HCT116 (cell line): ENCODE data around the gene DDX10. TPM values are rescaled to one million over a fixed set of nuclear protein-coding genes. Genes with fewer than 3 reads are reported as not detected.

ENCODE experiments used
- ATAC-seq: fragments of 200-7000 bp; cut with Tn5 transposase; 2 replicates; pipeline ENCODE4 v1.9.1; 2020; ENCODE audit warnings: mild to moderate bottlenecking, moderate library complexity
- BruUV-seq: library from RNA; stranded (reverse); fragments of 400-500 nt; replicated peaks from 2 replicates; lab custom pipeline; 2021; lab: Mats Ljungman, UMichigan
- CTCF ChIA-PET: fragments of 300-600 bp; sonication (Branson Sonifier 250); formaldehyde crosslinking; loops from one replicate; lab custom pipeline; 2021; ENCODE audit warnings: antibody characterized with exemption; lab: Charles Lee
- POLR2A ChIA-PET: fragments of 300-600, 350-600 bp; sonication (Branson Sonifier 250); formaldehyde crosslinking; loops from one replicate; lab custom pipeline; 2021; ENCODE audit warnings: antibody characterized with exemption; lab: Charles Lee
- RAD21 ChIA-PET, 2 experiments: fragments of 300-600 bp; sonication (Branson Sonifier 250); formaldehyde crosslinking; loops; one replicate each; lab custom pipeline; 2023; ENCODE audit warnings: low total read pairs in 2 of 2; ENCODE audit not compliant: uncharacterized antibody in 2 of 2, unreplicated experiment in 2 of 2, low non-redundant PET in 1 of 2; lab: Charles Lee
- DNase-seq: peaks from one replicate; pipeline ENCODE4 v3.0.0-alpha.2; 2010; ENCODE audit warnings: low read depth, low spot score
- H2AFZ ChIP-seq: fragments of 200-600 bp; shearing (Covaris generic), sonication (generic); 2 replicates; pipeline ENCODE4 v1.6.1; 2017; ENCODE audit warnings: low read depth, mixed run types, mixed read lengths, antibody characterized with exemption, low read length; ENCODE audit not compliant: poor library complexity, severe bottlenecking
- H3K27ac ChIP-seq: 2 replicates; pipeline ENCODE4 v1.5.1; 2012; ENCODE audit warnings: low read depth, low read length
- H3K27me3 ChIP-seq: fragments of 200-600 bp; sonication (generic); 2 replicates; pipeline ENCODE4 v1.6.1; 2016; ENCODE audit warnings: mixed run types, low read length, mixed read lengths; ENCODE audit not compliant: insufficient read depth
- H3K36me3 ChIP-seq, 2 experiments: fragments of 200-500 bp in 1 of 2; fragments of 200-600 bp in 1 of 2; sonication (Bioruptor generic) in 1 of 2; sonication (generic) in 1 of 2; 2 replicates each; pipeline versions ENCODE4 v1.5.1 to v1.6.1; 2014 to 2016; ENCODE audit warnings: low read length in 2 of 2, inconsistent platforms in 1 of 2, mixed read lengths in 1 of 2, mixed run types in 1 of 2; ENCODE audit not compliant: insufficient read depth in 2 of 2, control insufficient read depth in 1 of 2
- H3K4me1 ChIP-seq, 2 experiments: fragments of 200-600 bp in 1 of 2; sonication (generic) in 1 of 2; 2 replicates each; pipeline versions ENCODE4 v1.5.1 to v1.6.1; 2012 to 2017; ENCODE audit warnings: low read length in 2 of 2, inconsistent platforms in 1 of 2, mild to moderate bottlenecking in 1 of 2, mixed read lengths in 1 of 2, mixed run types in 1 of 2, moderate library complexity in 1 of 2; ENCODE audit not compliant: insufficient read depth in 2 of 2, control insufficient read depth in 1 of 2
- H3K4me2 ChIP-seq: fragments of 200-600 bp; sonication (generic); 2 replicates; pipeline ENCODE4 v1.6.1; 2017; ENCODE audit warnings: mixed run types, low read length, mixed read lengths
- H3K4me3 ChIP-seq, 2 experiments: fragments of 200-600 bp in 1 of 2; sonication (generic) in 1 of 2; replicated peaks in 1 of 2; 2 replicates each; pipeline ENCODE4 v1.5.1; 2011 to 2016; ENCODE audit warnings: low read length in 2 of 2, control low read depth in 1 of 2, low read depth in 1 of 2, mild to moderate bottlenecking in 1 of 2, mixed read lengths in 1 of 2, mixed run types in 1 of 2
- H3K79me2 ChIP-seq: fragments of 200-600 bp; sonication (generic); 2 replicates; pipeline ENCODE4 v1.6.1; 2017; ENCODE audit warnings: mild to moderate bottlenecking, mixed run types, low read length, moderate library complexity, mixed read lengths; ENCODE audit not compliant: insufficient read depth
- H3K9ac ChIP-seq: fragments of 200-600 bp; sonication (generic); 2 replicates; pipeline ENCODE4 v1.6.1; 2016; ENCODE audit warnings: low read length, mixed read lengths
- H3K9me2 ChIP-seq: fragments of 200-600 bp; sonication (generic), shearing (Covaris generic); 2 replicates; pipeline ENCODE4 v1.6.1; 2017; ENCODE audit warnings: mixed run types, mild to moderate bottlenecking, moderate library complexity; ENCODE audit not compliant: insufficient read depth
- H3K9me3 ChIP-seq, 2 experiments: fragments of 200-500 bp in 1 of 2; fragments of 200-600 bp in 1 of 2; sonication (Bioruptor generic) in 1 of 2; sonication (generic) in 1 of 2; 2 replicates each; pipeline ENCODE4 v1.6.1; 2014 to 2017; ENCODE audit warnings: low read length in 2 of 2, mixed read lengths in 2 of 2, inconsistent platforms in 1 of 2, low read depth in 1 of 2, mild to moderate bottlenecking in 1 of 2, mixed run types in 1 of 2, moderate library complexity in 1 of 2; ENCODE audit not compliant: control insufficient read depth in 1 of 2, insufficient read depth in 1 of 2
- H4K20me1 ChIP-seq: fragments of 200-600 bp; sonication (generic), shearing (Covaris generic); 2 replicates; pipeline ENCODE4 v1.6.1; 2017; ENCODE audit warnings: mixed run types, mild to moderate bottlenecking, moderate library complexity; ENCODE audit not compliant: insufficient read depth
- CBX3 ChIP-seq: IDR thresholded peaks from 2 replicates; pipeline ENCODE4 v1.6.1; 2012; ENCODE audit warnings: low read depth
- CEBPB ChIP-seq: IDR thresholded peaks from 2 replicates; pipeline ENCODE4 v1.6.1; 2012; ENCODE audit warnings: low read depth
- ELF1 ChIP-seq: IDR thresholded peaks from 2 replicates; pipeline ENCODE4 v1.6.1; 2012; ENCODE audit warnings: low read depth, borderline replicate concordance
- EZH2 ChIP-seq: fragments of 200-600 bp; sonication (generic); IDR thresholded peaks from 2 replicates; pipeline ENCODE4 v1.6.1; 2017; ENCODE audit warnings: antibody characterized with exemption, mixed run types
- FOSL1 ChIP-seq: IDR thresholded peaks from 2 replicates; pipeline ENCODE4 v1.6.1; 2012; ENCODE audit warnings: low read depth
- RAD21 ChIP-seq: IDR thresholded peaks from 2 replicates; pipeline ENCODE4 v1.6.1; 2012; ENCODE audit warnings: low read depth, mild to moderate bottlenecking
- TCF7L2 ChIP-seq: IDR thresholded peaks from 2 replicates; pipeline ENCODE4 v1.7.0; 2011; ENCODE audit warnings: borderline replicate concordance, inconsistent platforms; ENCODE audit not compliant: insufficient read depth, insufficient read length; ENCODE audit errors: extremely low read depth
- ZFX ChIP-seq: fragments of 450-650 bp; IDR thresholded peaks from 2 replicates; pipeline ENCODE4 v1.6.1; 2017
- ZNF274 ChIP-seq: fragments of 200-500 bp; sonication (Bioruptor generic); IDR thresholded peaks from 2 replicates; pipeline ENCODE4 v1.6.1; 2014; ENCODE audit warnings: mild to moderate bottlenecking, low read depth, low read length, inconsistent platforms
- intact Hi-C: fragments of 100-400 bp; cut with micrococcal nuclease; formaldehyde crosslinking; loops from 2 replicates; pipeline ENCODE4 v1.10.0; 2022
- total RNA-seq: library from RNA; stranded (reverse); gene quantifications from one replicate; pipeline ENCODE4 v1.2.1, GENCODE V29; 2021; ENCODE audit not compliant: unreplicated experiment
- TF ChIP-seq, protein P1 (sequence below): IDR thresholded peaks from 2 replicates; pipeline ENCODE4 v1.6.1; 2012; ENCODE audit warnings: low read depth

DDX10 gene
- total RNA-seq, 1 experiment from 2014 or later: 66.5 TPM

DNA sequence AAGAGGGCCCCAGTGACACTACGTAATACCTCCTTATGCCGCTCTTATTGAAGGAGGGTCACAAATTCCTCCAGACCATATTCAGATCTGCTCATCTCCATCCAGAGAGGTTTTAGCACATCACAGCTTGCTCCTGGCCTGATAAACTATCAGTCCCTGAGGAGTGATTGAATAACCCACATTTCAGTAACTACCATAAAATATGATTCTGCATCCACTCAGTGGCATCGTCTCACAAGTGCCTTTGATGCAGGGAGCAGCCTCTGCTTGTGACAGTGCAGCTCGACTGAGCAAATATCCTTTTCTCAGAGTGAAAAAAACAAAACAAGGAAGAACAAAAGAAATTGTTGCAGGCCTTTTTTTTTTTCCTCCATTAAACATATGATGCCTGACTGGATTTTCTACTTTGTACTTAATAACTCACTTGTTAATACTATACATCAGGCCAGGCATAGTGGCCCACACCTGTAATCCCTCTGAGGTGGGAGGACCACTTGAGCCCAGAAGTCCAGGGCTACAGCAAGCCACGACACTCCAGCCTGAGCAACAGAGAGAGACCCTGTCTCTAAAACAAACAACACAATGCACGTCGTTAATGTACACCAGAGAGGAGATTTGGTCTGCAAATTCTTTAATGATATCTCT, 64.5 kb downstream of the DDX10 start:
- H3K9me3 ChIP-seq: no peaks in the 10 kb centered on the region
- ATAC-seq: no peak
- H4K20me1 ChIP-seq: 0 out of 2 replicates have a peak, but pooled peaks cover 3% of the 10 kb centered on the region
- intact Hi-C loops: no loop called here
- peaks cover 94% of the 10 kb centered on the region for H3K79me2 ChIP-seq
- H3K36me3 ChIP-seq: peaks cover 0 to 15% of the 10 kb centered on the region in 2 experiments; a peak in 1 of 4 replicates
- BruUV-seq: no TSS peak
- no peaks in the 10 kb centered on the region for H3K9me2 ChIP-seq
- H3K4me3 ChIP-seq: no peak overlapping the region
- H3K4me2 ChIP-seq: no peak overlapping the region
- no peak overlapping the region for H2AFZ ChIP-seq
- H3K9ac ChIP-seq: no peak overlapping the region
- RAD21 ChIA-PET: no interaction called here
- no peak for TF ChIP-seq CBX3
- TF ChIP-seq, protein P1, sequence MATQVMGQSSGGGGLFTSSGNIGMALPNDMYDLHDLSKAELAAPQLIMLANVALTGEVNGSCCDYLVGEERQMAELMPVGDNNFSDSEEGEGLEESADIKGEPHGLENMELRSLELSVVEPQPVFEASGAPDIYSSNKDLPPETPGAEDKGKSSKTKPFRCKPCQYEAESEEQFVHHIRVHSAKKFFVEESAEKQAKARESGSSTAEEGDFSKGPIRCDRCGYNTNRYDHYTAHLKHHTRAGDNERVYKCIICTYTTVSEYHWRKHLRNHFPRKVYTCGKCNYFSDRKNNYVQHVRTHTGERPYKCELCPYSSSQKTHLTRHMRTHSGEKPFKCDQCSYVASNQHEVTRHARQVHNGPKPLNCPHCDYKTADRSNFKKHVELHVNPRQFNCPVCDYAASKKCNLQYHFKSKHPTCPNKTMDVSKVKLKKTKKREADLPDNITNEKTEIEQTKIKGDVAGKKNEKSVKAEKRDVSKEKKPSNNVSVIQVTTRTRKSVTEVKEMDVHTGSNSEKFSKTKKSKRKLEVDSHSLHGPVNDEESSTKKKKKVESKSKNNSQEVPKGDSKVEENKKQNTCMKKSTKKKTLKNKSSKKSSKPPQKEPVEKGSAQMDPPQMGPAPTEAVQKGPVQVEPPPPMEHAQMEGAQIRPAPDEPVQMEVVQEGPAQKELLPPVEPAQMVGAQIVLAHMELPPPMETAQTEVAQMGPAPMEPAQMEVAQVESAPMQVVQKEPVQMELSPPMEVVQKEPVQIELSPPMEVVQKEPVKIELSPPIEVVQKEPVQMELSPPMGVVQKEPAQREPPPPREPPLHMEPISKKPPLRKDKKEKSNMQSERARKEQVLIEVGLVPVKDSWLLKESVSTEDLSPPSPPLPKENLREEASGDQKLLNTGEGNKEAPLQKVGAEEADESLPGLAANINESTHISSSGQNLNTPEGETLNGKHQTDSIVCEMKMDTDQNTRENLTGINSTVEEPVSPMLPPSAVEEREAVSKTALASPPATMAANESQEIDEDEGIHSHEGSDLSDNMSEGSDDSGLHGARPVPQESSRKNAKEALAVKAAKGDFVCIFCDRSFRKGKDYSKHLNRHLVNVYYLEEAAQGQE: no peak
- TF ChIP-seq CEBPB: no peak
- TF ChIP-seq, all 23 proteins: peak for 0
- ChIA-PET POLR2A (no interaction called here), CTCF (interaction anchor here (0.6 kb wide), 1 partner anchor 977 kb away, joined by 3 read pairs; no protein-coding TSS in a partner anchor)
- DNase-seq: no peak
- Histone ChIP-seq H3K27ac (no peak overlapping the region), H3K4me1 (peaks cover 7 to 15% of the 10 kb centered on the region in 2 experiments; a peak in 3 of 4 replicates), H3K27me3 (no peaks in the 10 kb centered on the region)

DNA sequence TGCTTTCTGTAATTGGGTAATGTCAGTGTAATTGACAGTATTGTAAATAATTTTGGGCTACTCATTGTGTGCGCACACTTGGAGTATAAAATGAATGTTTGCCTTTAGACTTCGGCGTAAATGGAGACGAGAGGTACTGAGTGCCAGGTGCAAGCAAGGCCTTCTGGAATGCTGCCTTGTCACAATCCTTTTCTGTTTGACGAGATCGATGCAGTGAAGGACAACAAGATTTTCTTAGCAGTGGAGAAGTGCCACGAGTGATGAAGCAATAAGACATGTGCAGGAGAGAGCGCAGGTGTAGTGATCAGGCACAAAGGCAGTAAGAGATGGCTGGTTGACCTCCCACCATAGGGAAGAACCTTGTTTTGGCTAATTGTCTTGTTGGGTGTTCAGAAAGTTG, 67.5 kb downstream of the DDX10 start:
- peaks cover 7 to 15% of the 10 kb centered on the region in 2 experiments; a peak in 3 of 4 replicates for H3K4me1 ChIP-seq
- H3K36me3 ChIP-seq: no peaks in the 10 kb centered on the region
- H3K4me3 ChIP-seq: no peak overlapping the region
- H3K27ac ChIP-seq: no peak overlapping the region
- CTCF ChIA-PET: interaction anchor here (1.2 kb wide), 1 partner anchor 615 kb away, joined by 3 read pairs; no protein-coding TSS in a partner anchor
- H3K4me2 ChIP-seq: no peak overlapping the region
- no peaks in the 10 kb centered on the region for H3K9me2 ChIP-seq
- H4K20me1 ChIP-seq: peaks cover 7% of the 10 kb centered on the region; the same call in 1 of the 2 replicates
- no TSS peak for BruUV-seq
- H3K79me2 ChIP-seq: peaks cover 93% of the 10 kb centered on the region
- no peaks in the 10 kb centered on the region for H3K27me3 ChIP-seq
- no peak for DNase-seq
- no peaks in the 10 kb centered on the region for H3K9me3 ChIP-seq
- ATAC-seq: no peak
- H3K9ac ChIP-seq: no peak overlapping the region
- intact Hi-C loops: no loop called here
- no peak overlapping the region for H2AFZ ChIP-seq
- RAD21 ChIA-PET: no interaction called here
- POLR2A ChIA-PET: no interaction called here
- TF ChIP-seq ELF1 (no peak), ZFX (no peak), EZH2 (no peak), RAD21 (no peak), ZNF274 (no peak), FOSL1 (no peak), TCF7L2 (no peak)
- TF ChIP-seq, protein P1: no peak
